Measurements from ENCODE around the gene KRTAP5-11. TPM values are rescaled to one million over a fixed set of nuclear protein-coding genes. Genes with fewer than 3 reads are reported as not detected.
"Not testable (repeated sequence)": the region's sequence is repeated elsewhere in the genome, so short reads cannot be mapped to it uniquely, and the experiment has no call there.

Gene KRTAP5-11
- polyA plus RNA-seq, 1 donor from 2014 or later: not detected

- Histone ChIP-seq H2AFZ (ENCODE audit: low read depth, low read length) (no peak overlapping the region), H3K36me3 (ENCODE audit: insufficient read depth, low read length) (no peaks in the 10 kb centered on the region), H3F3A (ENCODE audit: insufficient read depth, low read length, poor library complexity, severe bottlenecking) (no peaks in the 10 kb centered on the region), H3K4me3 (ENCODE audit: low read length) (no peak overlapping the region), H3K79me2 (replicated peaks; ENCODE audit: insufficient read depth, low read length) (no peaks in the 10 kb centered on the region), H3K9ac (ENCODE audit: low read length) (no peak overlapping the region), H3K27me3 (ENCODE audit: insufficient read depth, low read depth, low read length) (no peaks in the 10 kb centered on the region), H3K9me2 (ENCODE audit: insufficient read depth, low read length) (no peaks in the 10 kb centered on the region), H3K4me2 (ENCODE audit: low read length) (no peak overlapping the region), H3K27ac (ENCODE audit: low read length) (no peak overlapping the region), H4K20me1 (ENCODE audit: insufficient read depth) (no peaks in the 10 kb centered on the region), H3K9me3 (ENCODE audit: low read length) (no peaks in the 10 kb centered on the region)
- TF ChIP-seq EP300 (conservative IDR thresholded peaks at IDR 0.05; ENCODE audit: poor library complexity, severe bottlenecking): no peak
- TF ChIP-seq TAF1 (IDR thresholded peaks at IDR 0.05; ENCODE audit: low read depth): no peak
- TF ChIP-seq EZH2 (IDR thresholded peaks at IDR 0.05; ENCODE audit: borderline replicate concordance, insufficient read depth, low read length, poor library complexity, severe bottlenecking): no peak
- no peak for TF ChIP-seq SMC3 (conservative IDR thresholded peaks at IDR 0.05; ENCODE audit: poor library complexity)
- TF ChIP-seq MXI1 (conservative IDR thresholded peaks at IDR 0.05; ENCODE audit: poor library complexity, severe bottlenecking): no peak
- no peak for TF ChIP-seq CTCF (IDR thresholded peaks at IDR 0.05; ENCODE audit: poor library complexity, severe bottlenecking)
- no peak for TF ChIP-seq RAD21 (conservative IDR thresholded peaks at IDR 0.05)
- no peak for TF ChIP-seq REST (IDR thresholded peaks at IDR 0.05; ENCODE audit: borderline replicate concordance)
- TF ChIP-seq POLR2AphosphoS5 (IDR thresholded peaks at IDR 0.05): no peak
Measured at GRCh38 chr11:71542382-71542781, 40.3 kb downstream of the KRTAP5-11 start.

- not testable (repeated sequence) for H3K4me3 ChIP-seq (ENCODE audit: low read length); H3K27me3 ChIP-seq (ENCODE audit: insufficient read depth, low read depth, low read length); H3K79me2 ChIP-seq (replicated peaks; ENCODE audit: insufficient read depth, low read length); H3F3A ChIP-seq (ENCODE audit: insufficient read depth, low read length, poor library complexity, severe bottlenecking); H4K20me1 ChIP-seq (ENCODE audit: insufficient read depth); H3K27ac ChIP-seq (ENCODE audit: low read length); H3K9me3 ChIP-seq (ENCODE audit: low read length); H3K36me3 ChIP-seq (ENCODE audit: insufficient read depth, low read length); H3K9ac ChIP-seq (ENCODE audit: low read length); H3K4me2 ChIP-seq (ENCODE audit: low read length); H3K9me2 ChIP-seq (ENCODE audit: insufficient read depth, low read length); H2AFZ ChIP-seq (ENCODE audit: low read depth, low read length)
Measured at GRCh38 chr11:71540521-71541304, 42.0 kb downstream of the KRTAP5-11 start.

- H3K9ac ChIP-seq (ENCODE audit: low read length); H3F3A ChIP-seq (ENCODE audit: insufficient read depth, low read length, poor library complexity, severe bottlenecking); H2AFZ ChIP-seq (ENCODE audit: low read depth, low read length): not testable (repeated sequence)
Measured at GRCh38 chr11:71539971-71540370, 42.7 kb downstream of the KRTAP5-11 start.

More at GRCh38 chr11:71539971-71540370, 42.7 kb downstream of the KRTAP5-11 start:
- H3K9me3 ChIP-seq (ENCODE audit: low read length); H3K36me3 ChIP-seq (ENCODE audit: insufficient read depth, low read length); H3K4me2 ChIP-seq (ENCODE audit: low read length); H3K27ac ChIP-seq (ENCODE audit: low read length); H4K20me1 ChIP-seq (ENCODE audit: insufficient read depth); H3K27me3 ChIP-seq (ENCODE audit: insufficient read depth, low read depth, low read length); H3K4me3 ChIP-seq (ENCODE audit: low read length); H3K79me2 ChIP-seq (replicated peaks; ENCODE audit: insufficient read depth, low read length); H3K9me2 ChIP-seq (ENCODE audit: insufficient read depth, low read length): not testable (repeated sequence)

Data from neural cell (in vitro differentiated cells).